ENCODE results near the gene TMOD1. TPM values are rescaled to one million over a fixed set of nuclear protein-coding genes. Genes with fewer than 3 reads are reported as not detected.

TMOD1 gene
- total RNA-seq, 1 experiment from 2014 or later, result 1.0 TPM

- ATAC-seq, result no peak
- TF ChIP-seq, protein P1, sequence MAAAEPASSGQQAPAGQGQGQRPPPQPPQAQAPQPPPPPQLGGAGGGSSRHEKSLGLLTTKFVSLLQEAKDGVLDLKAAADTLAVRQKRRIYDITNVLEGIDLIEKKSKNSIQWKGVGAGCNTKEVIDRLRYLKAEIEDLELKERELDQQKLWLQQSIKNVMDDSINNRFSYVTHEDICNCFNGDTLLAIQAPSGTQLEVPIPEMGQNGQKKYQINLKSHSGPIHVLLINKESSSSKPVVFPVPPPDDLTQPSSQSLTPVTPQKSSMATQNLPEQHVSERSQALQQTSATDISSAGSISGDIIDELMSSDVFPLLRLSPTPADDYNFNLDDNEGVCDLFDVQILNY (CRISPR knock-in tag; IDR thresholded peaks at IDR 0.05), result no peak
- TF ChIP-seq AR (CRISPR knock-in tag; IDR thresholded peaks at IDR 0.05), result no peak
- no peak for TF ChIP-seq ZBTB43 (CRISPR knock-in tag; IDR thresholded peaks at IDR 0.05)
- TF ChIP-seq, protein P2, sequence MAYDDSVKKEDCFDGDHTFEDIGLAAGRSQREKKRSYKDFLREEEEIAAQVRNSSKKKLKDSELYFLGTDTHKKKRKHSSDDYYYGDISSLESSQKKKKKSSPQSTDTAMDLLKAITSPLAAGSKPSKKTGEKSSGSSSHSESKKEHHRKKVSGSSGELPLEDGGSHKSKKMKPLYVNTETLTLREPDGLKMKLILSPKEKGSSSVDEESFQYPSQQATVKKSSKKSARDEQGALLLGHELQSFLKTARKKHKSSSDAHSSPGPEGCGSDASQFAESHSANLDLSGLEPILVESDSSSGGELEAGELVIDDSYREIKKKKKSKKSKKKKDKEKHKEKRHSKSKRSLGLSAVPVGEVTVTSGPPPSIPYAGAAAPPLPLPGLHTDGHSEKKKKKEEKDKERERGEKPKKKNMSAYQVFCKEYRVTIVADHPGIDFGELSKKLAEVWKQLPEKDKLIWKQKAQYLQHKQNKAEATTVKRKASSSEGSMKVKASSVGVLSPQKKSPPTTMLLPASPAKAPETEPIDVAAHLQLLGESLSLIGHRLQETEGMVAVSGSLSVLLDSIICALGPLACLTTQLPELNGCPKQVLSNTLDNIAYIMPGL (CRISPR knock-in tag; IDR thresholded peaks at IDR 0.05), result no peak
- TF ChIP-seq, protein P3, sequence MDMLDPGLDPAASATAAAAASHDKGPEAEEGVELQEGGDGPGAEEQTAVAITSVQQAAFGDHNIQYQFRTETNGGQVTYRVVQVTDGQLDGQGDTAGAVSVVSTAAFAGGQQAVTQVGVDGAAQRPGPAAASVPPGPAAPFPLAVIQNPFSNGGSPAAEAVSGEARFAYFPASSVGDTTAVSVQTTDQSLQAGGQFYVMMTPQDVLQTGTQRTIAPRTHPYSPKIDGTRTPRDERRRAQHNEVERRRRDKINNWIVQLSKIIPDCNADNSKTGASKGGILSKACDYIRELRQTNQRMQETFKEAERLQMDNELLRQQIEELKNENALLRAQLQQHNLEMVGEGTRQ (CRISPR knock-in tag; IDR thresholded peaks at IDR 0.05), result no peak
- TF ChIP-seq, protein P4, sequence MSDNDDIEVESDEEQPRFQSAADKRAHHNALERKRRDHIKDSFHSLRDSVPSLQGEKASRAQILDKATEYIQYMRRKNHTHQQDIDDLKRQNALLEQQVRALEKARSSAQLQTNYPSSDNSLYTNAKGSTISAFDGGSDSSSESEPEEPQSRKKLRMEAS (CRISPR knock-in tag; IDR thresholded peaks at IDR 0.05), result no peak
- TF ChIP-seq ZNF512 (CRISPR knock-in tag; IDR thresholded peaks at IDR 0.05; ENCODE audit: borderline replicate concordance), result no peak
- Mint-ChIP-seq H3K4me3 (no peak overlapping the region), H3K27me3 (ENCODE audit: low read depth) (peaks cover 6% of the 10 kb centered on the region; the same call in 1 of the 2 replicates), H3K36me3 (no peaks in the 10 kb centered on the region), H3K9me3 (peaks cover 4% of the 10 kb centered on the region), H3K27ac (no peak overlapping the region), H3K4me1 (peaks cover 7% of the 10 kb centered on the region)
- POLR2A ChIA-PET, result no interaction called here
- CTCF ChIA-PET, result interaction anchor here (1.2 kb wide), 2 partner anchors 9 to 139 kb away, joined by 3 to 4 read pairs; no protein-coding TSS in a partner anchor
- DNase-seq (ENCODE audit: low spot score), result no peak
Observed at GRCh38 chr9:97459326-97459725, 42.1 kb upstream of the TMOD1 start.

DNA sequence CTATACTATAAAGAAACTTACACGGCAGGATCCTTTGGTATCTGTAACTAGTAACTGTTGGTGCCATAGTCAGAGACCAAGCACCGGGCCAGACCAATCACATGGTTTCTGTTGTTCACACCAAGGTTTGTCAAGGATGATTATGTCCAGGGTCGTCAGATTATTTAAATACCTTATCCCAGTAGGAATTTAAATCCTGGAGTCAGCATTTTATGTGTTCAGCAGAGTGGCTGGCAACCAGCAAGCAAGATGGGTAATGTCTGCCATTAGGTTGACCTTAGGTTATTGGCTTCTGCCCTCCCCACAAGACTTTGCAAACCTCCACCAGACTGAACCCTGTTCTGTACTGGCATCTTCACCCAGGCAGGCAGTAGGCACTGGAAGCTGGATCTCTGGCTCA lies 39.3 kb upstream of the TMOD1 start:
- no peaks in the 10 kb centered on the region for H3K27me3 Mint-ChIP-seq (ENCODE audit: low read depth)
- CTCF ChIA-PET, result interaction anchor here (0.9 to 3.2 kb wide), 2 partner anchors 136 to 603 kb away, joined by 3 to 18 read pairs; no protein-coding TSS in a partner anchor
- ATAC-seq (no peak), DNase-seq (ENCODE audit: low spot score) (no peak)
- POLR2A ChIA-PET, result no interaction called here
- no peak overlapping the region for H3K27ac Mint-ChIP-seq
- no peaks in the 10 kb centered on the region for H3K36me3 Mint-ChIP-seq
- H3K4me3 Mint-ChIP-seq, result no peak overlapping the region
- no peaks in the 10 kb centered on the region for H3K9me3 Mint-ChIP-seq
- peaks cover 7% of the 10 kb centered on the region for H3K4me1 Mint-ChIP-seq
- TF ChIP-seq ZNF423 (CRISPR knock-in tag; IDR thresholded peaks at IDR 0.05), result no peak
- TF ChIP-seq, protein P5, sequence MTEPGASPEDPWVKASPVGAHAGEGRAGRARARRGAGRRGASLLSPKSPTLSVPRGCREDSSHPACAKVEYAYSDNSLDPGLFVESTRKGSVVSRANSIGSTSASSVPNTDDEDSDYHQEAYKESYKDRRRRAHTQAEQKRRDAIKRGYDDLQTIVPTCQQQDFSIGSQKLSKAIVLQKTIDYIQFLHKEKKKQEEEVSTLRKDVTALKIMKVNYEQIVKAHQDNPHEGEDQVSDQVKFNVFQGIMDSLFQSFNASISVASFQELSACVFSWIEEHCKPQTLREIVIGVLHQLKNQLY (CRISPR knock-in tag; IDR thresholded peaks at IDR 0.05), result no peak
- TF ChIP-seq, protein P6, sequence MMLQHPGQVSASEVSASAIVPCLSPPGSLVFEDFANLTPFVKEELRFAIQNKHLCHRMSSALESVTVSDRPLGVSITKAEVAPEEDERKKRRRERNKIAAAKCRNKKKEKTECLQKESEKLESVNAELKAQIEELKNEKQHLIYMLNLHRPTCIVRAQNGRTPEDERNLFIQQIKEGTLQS (CRISPR knock-in tag; conservative IDR thresholded peaks at IDR 0.05), result no peak
- TF ChIP-seq, protein P7, sequence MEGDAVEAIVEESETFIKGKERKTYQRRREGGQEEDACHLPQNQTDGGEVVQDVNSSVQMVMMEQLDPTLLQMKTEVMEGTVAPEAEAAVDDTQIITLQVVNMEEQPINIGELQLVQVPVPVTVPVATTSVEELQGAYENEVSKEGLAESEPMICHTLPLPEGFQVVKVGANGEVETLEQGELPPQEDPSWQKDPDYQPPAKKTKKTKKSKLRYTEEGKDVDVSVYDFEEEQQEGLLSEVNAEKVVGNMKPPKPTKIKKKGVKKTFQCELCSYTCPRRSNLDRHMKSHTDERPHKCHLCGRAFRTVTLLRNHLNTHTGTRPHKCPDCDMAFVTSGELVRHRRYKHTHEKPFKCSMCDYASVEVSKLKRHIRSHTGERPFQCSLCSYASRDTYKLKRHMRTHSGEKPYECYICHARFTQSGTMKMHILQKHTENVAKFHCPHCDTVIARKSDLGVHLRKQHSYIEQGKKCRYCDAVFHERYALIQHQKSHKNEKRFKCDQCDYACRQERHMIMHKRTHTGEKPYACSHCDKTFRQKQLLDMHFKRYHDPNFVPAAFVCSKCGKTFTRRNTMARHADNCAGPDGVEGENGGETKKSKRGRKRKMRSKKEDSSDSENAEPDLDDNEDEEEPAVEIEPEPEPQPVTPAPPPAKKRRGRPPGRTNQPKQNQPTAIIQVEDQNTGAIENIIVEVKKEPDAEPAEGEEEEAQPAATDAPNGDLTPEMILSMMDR (IDR thresholded peaks at IDR 0.05), result no peak
- TF ChIP-seq, protein P8, sequence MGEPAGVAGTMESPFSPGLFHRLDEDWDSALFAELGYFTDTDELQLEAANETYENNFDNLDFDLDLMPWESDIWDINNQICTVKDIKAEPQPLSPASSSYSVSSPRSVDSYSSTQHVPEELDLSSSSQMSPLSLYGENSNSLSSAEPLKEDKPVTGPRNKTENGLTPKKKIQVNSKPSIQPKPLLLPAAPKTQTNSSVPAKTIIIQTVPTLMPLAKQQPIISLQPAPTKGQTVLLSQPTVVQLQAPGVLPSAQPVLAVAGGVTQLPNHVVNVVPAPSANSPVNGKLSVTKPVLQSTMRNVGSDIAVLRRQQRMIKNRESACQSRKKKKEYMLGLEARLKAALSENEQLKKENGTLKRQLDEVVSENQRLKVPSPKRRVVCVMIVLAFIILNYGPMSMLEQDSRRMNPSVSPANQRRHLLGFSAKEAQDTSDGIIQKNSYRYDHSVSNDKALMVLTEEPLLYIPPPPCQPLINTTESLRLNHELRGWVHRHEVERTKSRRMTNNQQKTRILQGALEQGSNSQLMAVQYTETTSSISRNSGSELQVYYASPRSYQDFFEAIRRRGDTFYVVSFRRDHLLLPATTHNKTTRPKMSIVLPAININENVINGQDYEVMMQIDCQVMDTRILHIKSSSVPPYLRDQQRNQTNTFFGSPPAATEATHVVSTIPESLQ (CRISPR knock-in tag; IDR thresholded peaks at IDR 0.05), result no peak
- TF ChIP-seq ZNF219 (CRISPR knock-in tag; IDR thresholded peaks at IDR 0.05; ENCODE audit: borderline replicate concordance), result no peak
- no peak for TF ChIP-seq ZNF317 (CRISPR knock-in tag; IDR thresholded peaks at IDR 0.05; ENCODE audit: borderline replicate concordance, low read depth)
- no peak for TF ChIP-seq PRRX2 (CRISPR knock-in tag; IDR thresholded peaks at IDR 0.05)
- TF ChIP-seq FOXK1 (CRISPR knock-in tag; IDR thresholded peaks at IDR 0.05), result no peak
- no peak for TF ChIP-seq ZBTB43 (CRISPR knock-in tag; IDR thresholded peaks at IDR 0.05)

Measured in WTC11 (cell line).